Activated CD4-positive, alpha-beta T cell treated with anti-CD3 and anti-CD28 coated beads, Interleukin-2, amount 10 ng/mL, durations not matched to agents 7 days and 5 days (primary cell): ENCODE data around the gene BHLHE41. TPM values are rescaled to one million over a fixed set of nuclear protein-coding genes. Genes with fewer than 3 reads are reported as not detected.

Experiments
- CTCF ChIA-PET: fragments of 350-600 bp; sonication (Branson Sonifier 250); formaldehyde crosslinking; loops from one replicate; lab custom pipeline; 2021; ENCODE audit warnings: antibody characterized with exemption; lab: Charles Lee
- POLR2A ChIA-PET: fragments of 350-600 bp; sonication (Branson Sonifier 250); formaldehyde crosslinking; loops from one replicate; lab custom pipeline; 2021; ENCODE audit warnings: antibody characterized with exemption; lab: Charles Lee
- DNase-seq: peaks from one replicate; pipeline ENCODE4 v3.0.0-alpha.2; 2020
- H3K27ac Mint-ChIP-seq: one replicate; pipeline ENCODE4 v1.8.0; 2021; ENCODE audit warnings: mild to moderate bottlenecking, moderate library complexity, mixed read lengths
- H3K27me3 Mint-ChIP-seq: one replicate; pipeline ENCODE4 v1.8.0; 2021; ENCODE audit warnings: mixed read lengths
- H3K36me3 Mint-ChIP-seq: one replicate; pipeline ENCODE4 v1.8.0; 2021; ENCODE audit warnings: low read depth, mixed read lengths
- H3K4me1 Mint-ChIP-seq: one replicate; pipeline ENCODE4 v1.8.0; 2021; ENCODE audit warnings: mixed read lengths
- H3K4me3 Mint-ChIP-seq: one replicate; pipeline ENCODE4 v1.8.0; 2021; ENCODE audit warnings: mild to moderate bottlenecking, moderate library complexity, mixed read lengths
- H3K9me3 Mint-ChIP-seq: one replicate; pipeline ENCODE4 v1.8.0; 2021; ENCODE audit warnings: mixed read lengths
- total RNA-seq, 2 experiments: library from RNA; stranded (reverse); gene quantifications; one replicate each; pipeline ENCODE4 v1.2.3, GENCODE V29; 2021

The BHLHE41 gene
- total RNA-seq, result not detected

GRCh38 chr12:26124446-26125399 lies at the start of gene BHLHE41:
TSS of gene BHLHE41 (minus strand) at chr12:26125037. CDS start at chr12:26124779, 258 bp downstream.
- peaks cover 84% of the 10 kb centered on the region for H3K27me3 Mint-ChIP-seq

GRCh38 chr12:26172946-26173552 lies 48.2 kb upstream of the BHLHE41 start:
- ChIA-PET CTCF (no interaction called here), POLR2A (no interaction called here)
- no peak overlapping the region for H3K4me3 Mint-ChIP-seq
- no peaks in the 10 kb centered on the region for H3K9me3 Mint-ChIP-seq
- no peaks in the 10 kb centered on the region for H3K36me3 Mint-ChIP-seq
- H3K4me1 Mint-ChIP-seq, result no peaks in the 10 kb centered on the region
- no peak for DNase-seq
- H3K27ac Mint-ChIP-seq, result no peak overlapping the region
- peaks cover 13% of the 10 kb centered on the region for H3K27me3 Mint-ChIP-seq

More at GRCh38 chr12:26124446-26125399, at the start of gene BHLHE41:
- H3K27ac Mint-ChIP-seq, result no peak within 1 kb of the TSS
- peak within 1 kb of the TSS; percentile 72 for H3K4me3 Mint-ChIP-seq
- no peaks in the 10 kb centered on the region for H3K9me3 Mint-ChIP-seq
- no peak for DNase-seq
- ChIA-PET CTCF (interaction anchor here (0.6 to 1.5 kb wide), 2 partner anchors 10 to 931 kb away, joined by 3 to 5 read pairs; no protein-coding TSS in a partner anchor), POLR2A (no interaction called here)
- peaks cover 43% of the 10 kb centered on the region for H3K4me1 Mint-ChIP-seq
- H3K36me3 Mint-ChIP-seq, result peaks cover 2% of the 10 kb centered on the region

GRCh38 chr12:26172539-26172938 lies 47.7 kb upstream of the BHLHE41 start:
- H3K4me1 Mint-ChIP-seq, result no peaks in the 10 kb centered on the region
- H3K4me3 Mint-ChIP-seq, result no peak overlapping the region
- ChIA-PET CTCF (no interaction called here), POLR2A (no interaction called here)
- no peak for DNase-seq
- H3K27ac Mint-ChIP-seq, result no peak overlapping the region
- H3K27me3 Mint-ChIP-seq, result peaks cover 17% of the 10 kb centered on the region
- no peaks in the 10 kb centered on the region for H3K36me3 Mint-ChIP-seq
- H3K9me3 Mint-ChIP-seq, result no peaks in the 10 kb centered on the region

- Mint-ChIP-seq H3K4me1 (no peaks in the 10 kb centered on the region), H3K9me3 (no peaks in the 10 kb centered on the region), H3K4me3 (no peak overlapping the region), H3K27me3 (peaks cover 22% of the 10 kb centered on the region), H3K27ac (no peak overlapping the region), H3K36me3 (no peaks in the 10 kb centered on the region)
- DNase-seq, result no peak
- ChIA-PET CTCF (no interaction called here), POLR2A (no interaction called here)
Measured at GRCh38 chr12:26172013-26172412, 47.2 kb upstream of the BHLHE41 start.

- ChIA-PET CTCF (no interaction called here), POLR2A (no interaction called here)
- peaks cover 27% of the 10 kb centered on the region for H3K27me3 Mint-ChIP-seq
Measured at GRCh38 chr12:26164118-26164517, 39.3 kb upstream of the BHLHE41 start.

GRCh38 chr12:26162905-26163304 lies 38.1 kb upstream of the BHLHE41 start:
- H3K27ac Mint-ChIP-seq, result no peak overlapping the region
- H3K36me3 Mint-ChIP-seq, result no peaks in the 10 kb centered on the region
- CTCF ChIA-PET, result interaction anchor here (1.4 kb wide), 1 partner anchor 13 kb away, joined by 4 read pairs; no protein-coding TSS in a partner anchor
- no peak overlapping the region for H3K4me3 Mint-ChIP-seq
- peaks cover 24% of the 10 kb centered on the region for H3K27me3 Mint-ChIP-seq
- POLR2A ChIA-PET, result no interaction called here
- DNase-seq, result no peak
- no peaks in the 10 kb centered on the region for H3K4me1 Mint-ChIP-seq
- H3K9me3 Mint-ChIP-seq, result no peaks in the 10 kb centered on the region

More at GRCh38 chr12:26164118-26164517, 39.3 kb upstream of the BHLHE41 start:
- no peak for DNase-seq
- no peaks in the 10 kb centered on the region for H3K9me3 Mint-ChIP-seq
- no peaks in the 10 kb centered on the region for H3K36me3 Mint-ChIP-seq
- no peak overlapping the region for H3K4me3 Mint-ChIP-seq
- no peak overlapping the region for H3K27ac Mint-ChIP-seq
- no peaks in the 10 kb centered on the region for H3K4me1 Mint-ChIP-seq

GRCh38 chr12:26162174-26162573 lies 37.3 kb upstream of the BHLHE41 start:
- no peaks in the 10 kb centered on the region for H3K9me3 Mint-ChIP-seq
- H3K4me1 Mint-ChIP-seq, result no peaks in the 10 kb centered on the region
- DNase-seq, result no peak
- H3K36me3 Mint-ChIP-seq, result no peaks in the 10 kb centered on the region
- POLR2A ChIA-PET, result no interaction called here
- no peak overlapping the region for H3K27ac Mint-ChIP-seq
- H3K27me3 Mint-ChIP-seq, result peaks cover 17% of the 10 kb centered on the region
- no peak overlapping the region for H3K4me3 Mint-ChIP-seq
- CTCF ChIA-PET, result interaction anchor here (1.4 kb wide), 1 partner anchor 12 kb away, joined by 4 read pairs; no protein-coding TSS in a partner anchor

GRCh38 chr12:26158078-26158764 lies 33.4 kb upstream of the BHLHE41 start:
- H3K27ac Mint-ChIP-seq, result peak overlapping the region; percentile 3
- CTCF ChIA-PET, result no interaction called here
- POLR2A ChIA-PET, result no interaction called here

GRCh38 chr12:26157001-26157400 lies 32.2 kb upstream of the BHLHE41 start:
- Mint-ChIP-seq H3K9me3 (no peaks in the 10 kb centered on the region), H3K36me3 (no peaks in the 10 kb centered on the region), H3K4me3 (no peak overlapping the region), H3K4me1 (no peaks in the 10 kb centered on the region), H3K27me3 (peaks cover 8% of the 10 kb centered on the region), H3K27ac (no peak overlapping the region)
- ChIA-PET CTCF (no interaction called here), POLR2A (no interaction called here)
- DNase-seq, result no peak

More at GRCh38 chr12:26158078-26158764, 33.4 kb upstream of the BHLHE41 start:
- Mint-ChIP-seq H3K4me1 (no peaks in the 10 kb centered on the region), H3K27me3 (peaks cover 16% of the 10 kb centered on the region), H3K4me3 (no peak overlapping the region), H3K36me3 (no peaks in the 10 kb centered on the region), H3K9me3 (no peaks in the 10 kb centered on the region)
- no peak for DNase-seq

- H3K4me1 Mint-ChIP-seq, result no peaks in the 10 kb centered on the region
- H3K27me3 Mint-ChIP-seq, result peaks cover 10% of the 10 kb centered on the region
- CTCF ChIA-PET, result no interaction called here
- no peak for DNase-seq
- H3K27ac Mint-ChIP-seq, result no peak overlapping the region
- POLR2A ChIA-PET, result no interaction called here
- no peak overlapping the region for H3K4me3 Mint-ChIP-seq
- no peaks in the 10 kb centered on the region for H3K9me3 Mint-ChIP-seq
- no peaks in the 10 kb centered on the region for H3K36me3 Mint-ChIP-seq
Measured at GRCh38 chr12:26156201-26156871, 31.5 kb upstream of the BHLHE41 start.

GRCh38 chr12:26153421-26154154 lies 28.8 kb upstream of the BHLHE41 start:
- no peak for DNase-seq
- Mint-ChIP-seq H3K9me3 (no peaks in the 10 kb centered on the region), H3K27ac (no peak overlapping the region), H3K27me3 (peaks cover 15% of the 10 kb centered on the region), H3K36me3 (no peaks in the 10 kb centered on the region), H3K4me1 (no peaks in the 10 kb centered on the region), H3K4me3 (no peak overlapping the region)
- POLR2A ChIA-PET, result no interaction called here
- CTCF ChIA-PET, result no interaction called here
